GM21737 (cell line): ENCODE results near the gene PLCG2.
A peak's percentile ranks its signal among the peaks of the same experiment; 100 is the strongest.

Source experiments
- ATAC-seq: cut with Tn5 transposase; IDR thresholded peaks from one replicate; pipeline ENCODE4 v1.9.1; 2021; ENCODE audit warnings: mild to moderate bottlenecking, moderate library complexity; ENCODE audit not compliant: unreplicated experiment

Gene PLCG2

GRCh38 chr16:81814751-81815428 lies 35.8 kb downstream of the PLCG2 start:
- ATAC-seq = no peak

- no peak for ATAC-seq
These were observed 36.3 kb downstream of the PLCG2 start for GRCh38 chr16:81815429-81815766.

GRCh38 chr16:81816351-81816750 lies 37.3 kb downstream of the PLCG2 start:
- ATAC-seq = no peak

GRCh38 chr16:81816793-81817210 lies 37.7 kb downstream of the PLCG2 start:
- no peak for ATAC-seq

GRCh38 chr16:81817296-81817695 lies 38.2 kb downstream of the PLCG2 start:
- ATAC-seq = no peak

- no peak for ATAC-seq
These were observed 38.9 kb downstream of the PLCG2 start for GRCh38 chr16:81817789-81818567.

- ATAC-seq = no peak
These were observed 39.4 kb downstream of the PLCG2 start for GRCh38 chr16:81818568-81818896.

- ATAC-seq = no peak
These were observed 39.8 kb downstream of the PLCG2 start for GRCh38 chr16:81818905-81819304.

GRCh38 chr16:81821436-81822128 lies 42.5 kb downstream of the PLCG2 start:
- ATAC-seq = peak; percentile 46

GRCh38 chr16:81823111-81823510 lies 44.0 kb downstream of the PLCG2 start:
- ATAC-seq = peak; percentile 55

- no peak for ATAC-seq
These were observed 44.6 kb downstream of the PLCG2 start for GRCh38 chr16:81823734-81824133.

GRCh38 chr16:81826523-81826922 lies 47.4 kb downstream of the PLCG2 start:
- ATAC-seq = no peak

- ATAC-seq = no peak
These were observed 51.9 kb downstream of the PLCG2 start for GRCh38 chr16:81830845-81831540.

- ATAC-seq = peak; percentile 77
These were observed 52.6 kb downstream of the PLCG2 start for GRCh38 chr16:81831722-81832126.

GRCh38 chr16:81832801-81833547 lies 53.9 kb downstream of the PLCG2 start:
- ATAC-seq = no peak

- no peak for ATAC-seq
These were observed 54.7 kb downstream of the PLCG2 start for GRCh38 chr16:81833751-81834150.

GRCh38 chr16:81834868-81835267 lies 55.8 kb downstream of the PLCG2 start:
- no peak for ATAC-seq

- ATAC-seq = peak; percentile 47
These were observed 57.4 kb downstream of the PLCG2 start for GRCh38 chr16:81836279-81837054.

GRCh38 chr16:81837312-81837751 lies 58.2 kb downstream of the PLCG2 start:
- no peak for ATAC-seq

- no peak for ATAC-seq
These were observed 59.7 kb downstream of the PLCG2 start for GRCh38 chr16:81838794-81839193.
